Chondrocyte (in vitro differentiated cells): Measurements from ENCODE around the gene MAD1L1. TPM values are rescaled to one million over a fixed set of nuclear protein-coding genes. Genes with fewer than 3 reads are reported as not detected.
"Not testable (repeated sequence)": the region's sequence is repeated elsewhere in the genome, so short reads cannot be mapped to it uniquely, and the experiment has no call there.

ENCODE experiments used
- DNase-seq: peaks from one replicate; pipeline ENCODE4 v3.0.0; 2021; ENCODE audit warnings: mixed read lengths, low spot score
- H3K27ac Mint-ChIP-seq: one replicate; pipeline ENCODE4 v1.8.0; 2021; ENCODE audit warnings: mild to moderate bottlenecking, moderate library complexity, mixed read lengths; ENCODE audit not compliant: unreplicated experiment
- H3K27me3 Mint-ChIP-seq: 2 replicates; pipeline ENCODE4 v1.8.0; 2021; ENCODE audit warnings: low read depth, mixed read lengths
- H3K36me3 Mint-ChIP-seq: 2 replicates; pipeline ENCODE4 v1.8.0; 2021; ENCODE audit warnings: low read depth, mixed read lengths
- H3K4me1 Mint-ChIP-seq: 2 replicates; pipeline ENCODE4 v1.8.0; 2021; ENCODE audit warnings: low read depth, mild to moderate bottlenecking, mixed read lengths
- H3K4me3 Mint-ChIP-seq: one replicate; pipeline ENCODE4 v1.8.0; 2021; ENCODE audit warnings: mild to moderate bottlenecking, moderate library complexity, mixed read lengths; ENCODE audit not compliant: unreplicated experiment
- H3K9me3 Mint-ChIP-seq: 2 replicates; pipeline ENCODE4 v1.8.0; 2021; ENCODE audit warnings: low read depth, mixed read lengths
- CTCF ChIP-seq: fragments of 200-600 bp; sonication (generic); IDR thresholded peaks from 2 replicates; pipeline ENCODE4 v1.5.0; 2021; ENCODE audit warnings: antibody characterized with exemption, mild to moderate bottlenecking, moderate library complexity
- total RNA-seq: library from RNA; stranded (reverse); gene quantifications from 3 replicates; pipeline ENCODE4 v1.2.1, GENCODE V29; 2021

The MAD1L1 gene
- total RNA-seq, 1 donor from 2014 or later, result 22.7 TPM

GRCh38 chr7:1931951-1932270 lies 300.8 kb downstream of the MAD1L1 start:
- Mint-ChIP-seq H3K4me3 (no peak overlapping the region), H3K27ac (no peak overlapping the region), H3K36me3 (peaks cover 2% of the 10 kb centered on the region), H3K27me3 (no peaks in the 10 kb centered on the region), H3K4me1 (peaks cover 6% of the 10 kb centered on the region), H3K9me3 (no peaks in the 10 kb centered on the region)
- TF ChIP-seq CTCF, result no peak
- no peak for DNase-seq

- no peaks in the 10 kb centered on the region for H3K27me3 Mint-ChIP-seq
- DNase-seq, result no peak
- no peak for TF ChIP-seq CTCF
- H3K4me1 Mint-ChIP-seq, result peaks cover 11% of the 10 kb centered on the region
- peaks cover 2% of the 10 kb centered on the region for H3K36me3 Mint-ChIP-seq
- no peaks in the 10 kb centered on the region for H3K9me3 Mint-ChIP-seq
- no peak overlapping the region for H3K27ac Mint-ChIP-seq
- no peak overlapping the region for H3K4me3 Mint-ChIP-seq
Observed at GRCh38 chr7:1931256-1931950, 301.3 kb downstream of the MAD1L1 start.

- H3K27ac Mint-ChIP-seq, result no peak overlapping the region
- peaks cover 2% of the 10 kb centered on the region for H3K36me3 Mint-ChIP-seq
- peaks cover 20% of the 10 kb centered on the region for H3K4me1 Mint-ChIP-seq
- no peak overlapping the region for H3K4me3 Mint-ChIP-seq
- no peak for DNase-seq
- no peak for TF ChIP-seq CTCF
- no peaks in the 10 kb centered on the region for H3K9me3 Mint-ChIP-seq
- no peaks in the 10 kb centered on the region for H3K27me3 Mint-ChIP-seq
Observed at GRCh38 chr7:1930381-1931065, 302.2 kb downstream of the MAD1L1 start.

- DNase-seq, H3K9me3 Mint-ChIP-seq, H3K36me3 Mint-ChIP-seq, H3K4me3 Mint-ChIP-seq, H3K27me3 Mint-ChIP-seq, H3K27ac Mint-ChIP-seq: not testable (repeated sequence)
- peaks cover 25% of the 10 kb centered on the region for H3K4me1 Mint-ChIP-seq
Observed at GRCh38 chr7:1929349-1929925, 303.3 kb downstream of the MAD1L1 start.

- TF ChIP-seq CTCF, result no peak
- peaks cover 32% of the 10 kb centered on the region for H3K4me1 Mint-ChIP-seq
- no peak overlapping the region for H3K4me3 Mint-ChIP-seq
- H3K36me3 Mint-ChIP-seq, result peaks cover 2% of the 10 kb centered on the region
- no peak overlapping the region for H3K27ac Mint-ChIP-seq
- H3K27me3 Mint-ChIP-seq, result no peaks in the 10 kb centered on the region
- no peaks in the 10 kb centered on the region for H3K9me3 Mint-ChIP-seq
- no peak for DNase-seq
Observed at GRCh38 chr7:1928645-1929348, 303.9 kb downstream of the MAD1L1 start.
